Measurements from ENCODE around the gene GALNT18. TPM values are rescaled to one million over a fixed set of nuclear protein-coding genes. Genes with fewer than 3 reads are reported as not detected.

Gene GALNT18
- total and polyA plus RNA-seq, 2 experiments from 2014 or later, result 4.3 to 10.8 TPM

DNA sequence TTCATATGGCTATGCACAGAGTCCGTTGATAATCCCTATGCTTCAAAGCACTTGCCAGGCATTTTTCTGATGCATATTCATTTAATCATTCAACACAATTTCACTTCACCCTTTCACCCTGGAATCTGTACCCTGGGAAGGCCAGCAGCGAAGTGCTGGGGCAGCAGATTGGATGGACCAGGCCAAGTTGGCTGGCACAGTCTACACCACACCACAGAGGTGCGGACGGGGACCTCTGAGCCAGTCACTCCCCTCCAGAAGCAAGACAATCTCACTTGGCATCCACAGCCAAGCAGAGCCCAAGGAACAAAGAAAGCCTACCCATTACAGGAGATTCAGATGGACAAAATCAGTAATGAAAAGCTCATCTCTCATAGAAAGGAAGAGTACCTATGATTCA, 130.2 kb downstream of the GALNT18 start (continued):
- TF ChIP-seq ETS1 (IDR thresholded peaks at IDR 0.05) (no peak), JUNB (IDR thresholded peaks at IDR 0.05; ENCODE audit: unreplicated experiment) (no peak)
- TF ChIP-seq, protein P1, sequence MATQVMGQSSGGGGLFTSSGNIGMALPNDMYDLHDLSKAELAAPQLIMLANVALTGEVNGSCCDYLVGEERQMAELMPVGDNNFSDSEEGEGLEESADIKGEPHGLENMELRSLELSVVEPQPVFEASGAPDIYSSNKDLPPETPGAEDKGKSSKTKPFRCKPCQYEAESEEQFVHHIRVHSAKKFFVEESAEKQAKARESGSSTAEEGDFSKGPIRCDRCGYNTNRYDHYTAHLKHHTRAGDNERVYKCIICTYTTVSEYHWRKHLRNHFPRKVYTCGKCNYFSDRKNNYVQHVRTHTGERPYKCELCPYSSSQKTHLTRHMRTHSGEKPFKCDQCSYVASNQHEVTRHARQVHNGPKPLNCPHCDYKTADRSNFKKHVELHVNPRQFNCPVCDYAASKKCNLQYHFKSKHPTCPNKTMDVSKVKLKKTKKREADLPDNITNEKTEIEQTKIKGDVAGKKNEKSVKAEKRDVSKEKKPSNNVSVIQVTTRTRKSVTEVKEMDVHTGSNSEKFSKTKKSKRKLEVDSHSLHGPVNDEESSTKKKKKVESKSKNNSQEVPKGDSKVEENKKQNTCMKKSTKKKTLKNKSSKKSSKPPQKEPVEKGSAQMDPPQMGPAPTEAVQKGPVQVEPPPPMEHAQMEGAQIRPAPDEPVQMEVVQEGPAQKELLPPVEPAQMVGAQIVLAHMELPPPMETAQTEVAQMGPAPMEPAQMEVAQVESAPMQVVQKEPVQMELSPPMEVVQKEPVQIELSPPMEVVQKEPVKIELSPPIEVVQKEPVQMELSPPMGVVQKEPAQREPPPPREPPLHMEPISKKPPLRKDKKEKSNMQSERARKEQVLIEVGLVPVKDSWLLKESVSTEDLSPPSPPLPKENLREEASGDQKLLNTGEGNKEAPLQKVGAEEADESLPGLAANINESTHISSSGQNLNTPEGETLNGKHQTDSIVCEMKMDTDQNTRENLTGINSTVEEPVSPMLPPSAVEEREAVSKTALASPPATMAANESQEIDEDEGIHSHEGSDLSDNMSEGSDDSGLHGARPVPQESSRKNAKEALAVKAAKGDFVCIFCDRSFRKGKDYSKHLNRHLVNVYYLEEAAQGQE (IDR thresholded peaks at IDR 0.05; ENCODE audit: unreplicated experiment), result no peak

GRCh38 chr11:11491014-11491413, 130.8 kb downstream of the GALNT18 start:
- H3K4me3 ChIP-seq, result no peak overlapping the region
- H3K27me3 ChIP-seq (ENCODE audit: insufficient read depth), result no peaks in the 10 kb centered on the region
- H3K27ac ChIP-seq (ENCODE audit: low read depth), result no peak overlapping the region
- H3K36me3 ChIP-seq (ENCODE audit: insufficient read depth), result no peaks in the 10 kb centered on the region
- H2AFZ ChIP-seq, result no peak overlapping the region
- Mint-ChIP-seq H3K9me3 (no peaks in the 10 kb centered on the region), H3K36me3 (ENCODE audit: low read depth) (no peaks in the 10 kb centered on the region), H3K4me1 (peaks cover 4% of the 10 kb centered on the region; the same call in 1 of the 3 replicates), H3K27me3 (ENCODE audit: insufficient read depth, low read depth, poor library complexity) (peaks cover 5% of the 10 kb centered on the region), H3K27ac (no peak overlapping the region), H3K4me3 (no peak overlapping the region)
- ATAC-seq (no peak), DNase-seq (ENCODE audit: low spot score) (no peak)
- no peaks in the 10 kb centered on the region; the same call in none of the 2 replicates for H4K20me1 ChIP-seq (replicated peaks; ENCODE audit: insufficient read depth)
- H3K79me2 ChIP-seq (replicated peaks; ENCODE audit: insufficient read depth), result no peaks in the 10 kb centered on the region
- H3K9me2 ChIP-seq (ENCODE audit: insufficient read depth), result peaks cover 10% of the 10 kb centered on the region; the same call in 1 of the 2 replicates
- H3K4me2 ChIP-seq, result no peak overlapping the region
- H3K4me1 ChIP-seq (ENCODE audit: insufficient read depth), result no peaks in the 10 kb centered on the region
- H3F3A ChIP-seq (replicated peaks; ENCODE audit: low read depth), result no peaks in the 10 kb centered on the region
- TF ChIP-seq JUNB (IDR thresholded peaks at IDR 0.05; ENCODE audit: unreplicated experiment), result no peak
- TF ChIP-seq ZNF331 (CRISPR knock-in tag; IDR thresholded peaks at IDR 0.05; ENCODE audit: low read depth), result no peak
- TF ChIP-seq, protein P2, sequence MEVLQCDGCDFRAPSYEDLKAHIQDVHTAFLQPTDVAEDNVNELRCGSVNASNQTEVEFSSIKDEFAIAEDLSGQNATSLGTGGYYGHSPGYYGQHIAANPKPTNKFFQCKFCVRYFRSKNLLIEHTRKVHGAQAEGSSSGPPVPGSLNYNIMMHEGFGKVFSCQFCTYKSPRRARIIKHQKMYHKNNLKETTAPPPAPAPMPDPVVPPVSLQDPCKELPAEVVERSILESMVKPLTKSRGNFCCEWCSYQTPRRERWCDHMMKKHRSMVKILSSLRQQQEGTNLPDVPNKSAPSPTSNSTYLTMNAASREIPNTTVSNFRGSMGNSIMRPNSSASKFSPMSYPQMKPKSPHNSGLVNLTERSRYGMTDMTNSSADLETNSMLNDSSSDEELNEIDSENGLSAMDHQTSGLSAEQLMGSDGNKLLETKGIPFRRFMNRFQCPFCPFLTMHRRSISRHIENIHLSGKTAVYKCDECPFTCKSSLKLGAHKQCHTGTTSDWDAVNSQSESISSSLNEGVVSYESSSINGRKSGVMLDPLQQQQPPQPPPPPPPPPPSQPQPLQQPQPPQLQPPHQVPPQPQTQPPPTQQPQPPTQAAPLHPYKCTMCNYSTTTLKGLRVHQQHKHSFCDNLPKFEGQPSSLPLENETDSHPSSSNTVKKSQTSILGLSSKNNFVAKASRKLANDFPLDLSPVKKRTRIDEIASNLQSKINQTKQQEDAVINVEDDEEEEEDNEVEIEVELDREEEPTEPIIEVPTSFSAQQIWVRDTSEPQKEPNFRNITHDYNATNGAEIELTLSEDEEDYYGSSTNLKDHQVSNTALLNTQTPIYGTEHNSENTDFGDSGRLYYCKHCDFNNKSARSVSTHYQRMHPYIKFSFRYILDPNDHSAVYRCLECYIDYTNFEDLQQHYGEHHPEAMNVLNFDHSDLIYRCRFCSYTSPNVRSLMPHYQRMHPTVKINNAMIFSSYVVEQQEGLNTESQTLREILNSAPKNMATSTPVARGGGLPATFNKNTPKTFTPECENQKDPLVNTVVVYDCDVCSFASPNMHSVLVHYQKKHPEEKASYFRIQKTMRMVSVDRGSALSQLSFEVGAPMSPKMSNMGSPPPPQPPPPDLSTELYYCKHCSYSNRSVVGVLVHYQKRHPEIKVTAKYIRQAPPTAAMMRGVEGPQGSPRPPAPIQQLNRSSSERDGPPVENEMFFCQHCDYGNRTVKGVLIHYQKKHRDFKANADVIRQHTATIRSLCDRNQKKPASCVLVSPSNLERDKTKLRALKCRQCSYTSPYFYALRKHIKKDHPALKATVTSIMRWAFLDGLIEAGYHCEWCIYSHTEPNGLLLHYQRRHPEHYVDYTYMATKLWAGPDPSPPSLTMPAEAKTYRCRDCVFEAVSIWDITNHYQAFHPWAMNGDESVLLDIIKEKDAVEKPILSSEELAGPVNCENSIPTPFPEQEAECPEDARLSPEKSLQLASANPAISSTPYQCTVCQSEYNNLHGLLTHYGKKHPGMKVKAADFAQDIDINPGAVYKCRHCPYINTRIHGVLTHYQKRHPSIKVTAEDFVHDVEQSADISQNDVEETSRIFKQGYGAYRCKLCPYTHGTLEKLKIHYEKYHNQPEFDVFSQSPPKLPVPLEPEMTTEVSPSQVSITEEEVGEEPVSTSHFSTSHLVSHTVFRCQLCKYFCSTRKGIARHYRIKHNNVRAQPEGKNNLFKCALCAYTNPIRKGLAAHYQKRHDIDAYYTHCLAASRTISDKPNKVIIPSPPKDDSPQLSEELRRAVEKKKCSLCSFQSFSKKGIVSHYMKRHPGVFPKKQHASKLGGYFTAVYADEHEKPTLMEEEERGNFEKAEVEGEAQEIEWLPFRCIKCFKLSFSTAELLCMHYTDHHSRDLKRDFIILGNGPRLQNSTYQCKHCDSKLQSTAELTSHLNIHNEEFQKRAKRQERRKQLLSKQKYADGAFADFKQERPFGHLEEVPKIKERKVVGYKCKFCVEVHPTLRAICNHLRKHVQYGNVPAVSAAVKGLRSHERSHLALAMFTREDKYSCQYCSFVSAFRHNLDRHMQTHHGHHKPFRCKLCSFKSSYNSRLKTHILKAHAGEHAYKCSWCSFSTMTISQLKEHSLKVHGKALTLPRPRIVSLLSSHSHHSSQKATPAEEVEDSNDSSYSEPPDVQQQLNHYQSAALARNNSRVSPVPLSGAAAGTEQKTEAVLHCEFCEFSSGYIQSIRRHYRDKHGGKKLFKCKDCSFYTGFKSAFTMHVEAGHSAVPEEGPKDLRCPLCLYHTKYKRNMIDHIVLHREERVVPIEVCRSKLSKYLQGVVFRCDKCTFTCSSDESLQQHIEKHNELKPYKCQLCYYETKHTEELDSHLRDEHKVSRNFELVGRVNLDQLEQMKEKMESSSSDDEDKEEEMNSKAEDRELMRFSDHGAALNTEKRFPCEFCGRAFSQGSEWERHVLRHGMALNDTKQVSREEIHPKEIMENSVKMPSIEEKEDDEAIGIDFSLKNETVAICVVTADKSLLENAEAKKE (CRISPR knock-in tag; IDR thresholded peaks at IDR 0.05), result no peak
- TF ChIP-seq CTCF (conservative IDR thresholded peaks at IDR 0.05; ENCODE audit: low read depth in 2 of 2), result no peak
- no peak for TF ChIP-seq ETS1 (IDR thresholded peaks at IDR 0.05)
- no peak for TF ChIP-seq NANOG (IDR thresholded peaks at IDR 0.05; ENCODE audit: borderline replicate concordance)
- TF ChIP-seq ZNF114 (CRISPR knock-in tag; IDR thresholded peaks at IDR 0.05), result no peak
- TF ChIP-seq EZH2phosphoT487 (IDR thresholded peaks at IDR 0.05; ENCODE audit: unreplicated experiment), result no peak
